Stomach smooth muscle (tissue), 2 donors: ENCODE results near the gene RAB32.
"Not testable (repeated sequence)": the region's sequence is repeated elsewhere in the genome, so short reads cannot be mapped to it uniquely, and the experiment has no call there.

Experiments
- H3K27ac ChIP-seq: one replicate; pipeline ENCODE4 v1.7.0; 2013; ENCODE audit warnings: mild to moderate bottlenecking, low read length, inconsistent platforms
- H3K27me3 ChIP-seq, 2 donors: one replicate each; pipeline ENCODE4 v1.7.0; 2013; ENCODE audit warnings: low read length in 2 of 2; ENCODE audit not compliant: insufficient read depth in 2 of 2, control insufficient read depth in 1 of 2
- H3K36me3 ChIP-seq, 2 donors: one replicate each; pipeline ENCODE4 v1.7.0; 2013; ENCODE audit warnings: low read length in 2 of 2; ENCODE audit not compliant: control insufficient read depth in 2 of 2, insufficient read depth in 2 of 2
- H3K4me1 ChIP-seq: one replicate; pipeline ENCODE4 v1.7.0; 2013; ENCODE audit warnings: low read length; ENCODE audit not compliant: control insufficient read depth, insufficient read depth
- H3K4me3 ChIP-seq, 2 donors: one replicate each; pipeline ENCODE4 v1.7.0; 2013; ENCODE audit warnings: low read length in 2 of 2
- H3K9ac ChIP-seq, 2 donors: one replicate each; pipeline ENCODE4 v1.7.0; 2013; ENCODE audit warnings: low read length in 2 of 2, mild to moderate bottlenecking in 1 of 2
- H3K9me3 ChIP-seq, 2 donors: one replicate each; pipeline ENCODE4 v1.7.0; 2013; ENCODE audit warnings: low read length in 2 of 2; ENCODE audit not compliant: control insufficient read depth in 2 of 2
- donor health status: healthy.
- donor health status: Pancreatic carcinoma.

RAB32 gene

DNA sequence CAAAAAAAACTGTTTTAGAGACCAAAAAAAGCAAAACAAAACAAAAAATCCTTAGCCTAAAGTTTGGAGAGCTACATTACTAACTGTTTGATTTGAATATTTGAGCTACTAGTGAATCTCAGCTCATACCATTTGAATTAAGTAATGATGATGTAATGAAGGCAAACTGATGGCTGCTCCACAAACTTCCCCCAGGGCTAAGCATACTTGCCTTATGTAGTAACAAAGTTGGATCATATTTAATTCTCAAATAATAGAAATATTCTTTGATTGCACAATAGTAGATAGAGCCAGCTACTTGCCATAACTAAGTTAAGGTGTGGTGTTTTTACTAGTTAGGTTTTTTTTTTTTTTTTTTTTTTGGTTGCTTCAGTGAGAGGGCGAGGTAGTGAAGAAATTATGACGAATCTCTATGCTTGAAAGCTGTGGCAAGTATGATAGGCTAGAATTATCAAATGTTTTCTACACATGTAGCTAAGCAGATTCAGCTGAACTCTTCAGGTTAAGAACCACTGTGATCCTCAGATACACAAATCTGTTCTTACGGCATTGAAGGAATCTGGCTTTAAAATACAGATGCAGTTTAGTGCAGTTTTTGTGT, 2.9 kb downstream of the RAB32 start:
- H3K4me3 ChIP-seq = peak overlapping the region in 1 of 2 donors; percentile 9
- H3K27me3 ChIP-seq = no peaks in the 10 kb centered on the region
- peak overlapping the region in 1 of 2 donors; percentile 26 for H3K9ac ChIP-seq
- no peak overlapping the region for H3K27ac ChIP-seq
- peaks cover 2 to 8% of the 10 kb centered on the region in 2 donors for H3K36me3 ChIP-seq
- H3K9me3 ChIP-seq = no peaks in the 10 kb centered on the region
- peaks cover 11% of the 10 kb centered on the region for H3K4me1 ChIP-seq

- no peak overlapping the region for H3K9ac ChIP-seq
- no peaks in the 10 kb centered on the region for H3K27me3 ChIP-seq
- H3K9me3 ChIP-seq = no peaks in the 10 kb centered on the region
- H3K4me1 ChIP-seq = peaks cover 9% of the 10 kb centered on the region
- peaks cover 2 to 13% of the 10 kb centered on the region in 2 donors for H3K36me3 ChIP-seq
- no peak overlapping the region for H3K4me3 ChIP-seq
- no peak overlapping the region for H3K27ac ChIP-seq
These were observed 4.3 kb downstream of the RAB32 start for GRCh38 chr6:146547889-146548288.

- H3K9me3 ChIP-seq = no peaks in the 10 kb centered on the region
- H3K36me3 ChIP-seq = peaks cover 2 to 13% of the 10 kb centered on the region in 2 donors
- peaks cover 8% of the 10 kb centered on the region for H3K4me1 ChIP-seq
- H3K9ac ChIP-seq = no peak overlapping the region
- no peak overlapping the region for H3K27ac ChIP-seq
- no peak overlapping the region for H3K4me3 ChIP-seq
- H3K27me3 ChIP-seq = no peaks in the 10 kb centered on the region
These were observed 5.3 kb downstream of the RAB32 start for GRCh38 chr6:146548898-146549374.

- H3K4me1 ChIP-seq = peaks cover 2% of the 10 kb centered on the region
- H3K9me3 ChIP-seq = no peaks in the 10 kb centered on the region
- H3K36me3 ChIP-seq = peaks cover 12 to 18% of the 10 kb centered on the region in 2 donors
- H3K9ac ChIP-seq = no peak overlapping the region
- H3K27ac ChIP-seq = no peak overlapping the region
- H3K27me3 ChIP-seq = no peaks in the 10 kb centered on the region
- no peak overlapping the region for H3K4me3 ChIP-seq
These were observed 7.3 kb downstream of the RAB32 start for GRCh38 chr6:146550911-146551310.

DNA sequence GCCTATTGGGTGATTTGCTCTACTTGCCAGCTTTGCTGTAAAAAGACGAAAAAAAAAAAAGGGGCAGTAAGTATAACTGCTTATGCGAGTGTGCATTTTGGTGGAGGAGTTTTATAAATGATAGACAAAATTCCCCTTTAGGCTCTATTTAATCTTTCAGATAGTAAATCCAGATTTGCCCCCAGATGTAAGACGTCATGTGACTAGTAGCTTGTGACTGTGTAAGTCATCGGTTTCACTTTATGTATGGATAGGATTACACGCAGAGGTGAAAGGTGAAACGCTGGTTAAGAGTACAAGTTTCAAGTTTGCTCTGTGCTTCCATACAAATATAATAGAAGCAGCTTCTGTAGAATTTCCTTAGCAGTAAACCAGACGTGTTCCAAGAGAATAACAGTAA, 7.9 kb downstream of the RAB32 start:
- no peaks in the 10 kb centered on the region for H3K27me3 ChIP-seq
- H3K4me3 ChIP-seq = no peak overlapping the region
- no peak overlapping the region for H3K9ac ChIP-seq
- H3K4me1 ChIP-seq = peaks cover 2% of the 10 kb centered on the region
- no peak overlapping the region for H3K27ac ChIP-seq
- H3K9me3 ChIP-seq = no peaks in the 10 kb centered on the region
- peaks cover 12 to 18% of the 10 kb centered on the region in 2 donors for H3K36me3 ChIP-seq

DNA sequence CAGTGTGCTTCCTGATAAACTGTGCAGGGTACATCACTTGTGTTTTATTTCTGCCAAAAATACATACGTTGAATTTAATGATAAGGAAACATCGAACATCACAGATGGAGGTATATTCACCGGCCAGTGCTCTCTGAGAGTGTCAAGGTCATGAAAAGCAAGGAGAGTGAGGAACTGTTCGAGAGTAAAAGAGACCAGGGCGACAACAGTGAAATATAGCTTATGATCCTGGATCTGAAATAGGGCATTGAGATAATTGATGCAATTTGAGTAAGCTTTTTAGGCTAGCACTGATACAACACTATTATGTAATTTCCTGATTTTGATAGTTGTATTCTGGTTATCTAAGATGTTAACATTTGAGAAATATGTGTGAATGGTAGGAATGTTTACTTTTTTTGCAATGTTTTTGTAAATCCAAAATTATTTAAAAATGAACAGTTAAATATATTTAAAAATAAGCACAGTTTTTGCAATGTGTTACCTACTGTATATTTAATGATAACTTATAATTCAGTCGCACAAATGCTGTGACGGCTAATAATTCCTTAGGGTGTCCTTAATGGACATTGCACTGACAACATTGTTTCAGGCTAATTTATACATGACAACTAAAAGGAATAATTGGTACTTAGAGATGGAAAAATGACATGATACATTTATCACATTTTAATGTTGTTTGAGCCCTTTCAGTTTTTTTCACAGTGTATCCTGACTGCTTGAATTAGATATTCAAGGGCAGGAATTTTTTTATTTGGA, 9.9 kb downstream of the RAB32 start:
- H3K9ac ChIP-seq = no peak overlapping the region
- H3K36me3 ChIP-seq = peaks cover 12 to 18% of the 10 kb centered on the region in 2 donors
- no peaks in the 10 kb centered on the region for H3K9me3 ChIP-seq
- no peak overlapping the region for H3K27ac ChIP-seq
- no peaks in the 10 kb centered on the region for H3K4me1 ChIP-seq
- H3K4me3 ChIP-seq = no peak overlapping the region
- no peaks in the 10 kb centered on the region for H3K27me3 ChIP-seq

GRCh38 chr6:146560607-146561006, 17.0 kb downstream of the RAB32 start:
- Histone ChIP-seq H3K9ac (no peak overlapping the region), H3K27me3 (no peaks in the 10 kb centered on the region)

DNA sequence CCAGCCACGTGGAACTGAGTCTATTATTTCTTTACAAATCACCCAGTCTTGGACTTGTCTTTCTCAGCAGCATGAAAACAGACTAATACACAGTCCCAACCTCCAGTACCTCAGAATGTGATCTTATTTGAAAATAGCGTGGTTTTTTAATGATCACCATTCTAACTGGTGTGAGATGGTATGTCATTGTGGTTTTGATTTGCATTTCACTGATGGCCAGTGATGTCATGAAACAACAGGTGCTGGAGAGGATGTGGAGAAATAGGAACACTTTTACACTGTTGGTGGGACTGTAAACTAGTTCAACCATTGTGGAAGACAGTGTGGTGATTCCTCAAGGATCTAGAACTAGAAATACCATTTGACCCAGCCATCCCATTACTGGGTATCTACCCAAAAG, 23.0 kb downstream of the RAB32 start:
- not testable (repeated sequence) for H3K27ac ChIP-seq, H3K27me3 ChIP-seq, H3K9me3 ChIP-seq, H3K36me3 ChIP-seq, H3K4me1 ChIP-seq, H3K9ac ChIP-seq, H3K4me3 ChIP-seq

More at GRCh38 chr6:146560607-146561006, 17.0 kb downstream of the RAB32 start:
- Histone ChIP-seq H3K4me1 (no peaks in the 10 kb centered on the region), H3K36me3 (no peaks in the 10 kb centered on the region), H3K27ac (no peak overlapping the region), H3K9me3 (no peaks in the 10 kb centered on the region), H3K4me3 (no peak overlapping the region)

- H3K4me3 ChIP-seq, H3K9me3 ChIP-seq, H3K9ac ChIP-seq, H3K27ac ChIP-seq, H3K27me3 ChIP-seq, H3K4me1 ChIP-seq, H3K36me3 ChIP-seq: not testable (repeated sequence)
These were observed 25.0 kb downstream of the RAB32 start for GRCh38 chr6:146568619-146569018.

GRCh38 chr6:146574211-146574610, 30.6 kb downstream of the RAB32 start:
- H3K4me3 ChIP-seq = no peak overlapping the region
- no peaks in the 10 kb centered on the region for H3K36me3 ChIP-seq
- no peak overlapping the region for H3K27ac ChIP-seq
- no peaks in the 10 kb centered on the region for H3K4me1 ChIP-seq
- H3K27me3 ChIP-seq = no peaks in the 10 kb centered on the region
- H3K9me3 ChIP-seq = peaks cover 3 to 6% of the 10 kb centered on the region in 2 donors
- no peak overlapping the region for H3K9ac ChIP-seq

GRCh38 chr6:146578054-146578453, 34.4 kb downstream of the RAB32 start:
- Histone ChIP-seq H3K9me3 (peaks cover 0 to 3% of the 10 kb centered on the region in 2 donors), H3K27ac (no peak overlapping the region), H3K36me3 (no peaks in the 10 kb centered on the region), H3K4me3 (no peak overlapping the region), H3K9ac (no peak overlapping the region), H3K27me3 (no peaks in the 10 kb centered on the region), H3K4me1 (no peaks in the 10 kb centered on the region)
